GM13976 (cell line): ENCODE measurements around the gene SPRR1B.
A peak's percentile ranks its signal among the peaks of the same experiment; 100 is the strongest.
"Not testable (repeated sequence)": the region's sequence is repeated elsewhere in the genome, so short reads cannot be mapped to it uniquely, and the experiment has no call there.

Experiments used
- DNase-seq: peaks from one replicate; pipeline ENCODE4 v3.0.0; 2012; ENCODE audit warnings: low spot score
- CTCF ChIP-seq: IDR thresholded peaks from 2 replicates; pipeline ENCODE4 v1.5.1; 2012; ENCODE audit warnings: borderline replicate concordance, mild to moderate bottlenecking; ENCODE audit not compliant: insufficient read depth; ENCODE audit errors: extremely low read depth, missing control alignments, control extremely low read depth
- in situ Hi-C: fragments of 300-500 bp; cut with MboI; formaldehyde crosslinking; loops from one replicate; pipeline ENCODE4 v1.12.0; 2022; ENCODE audit warnings: low sequenced_read_pairs, mixed read lengths, inconsistent platforms; ENCODE audit not compliant: unreplicated experiment

The SPRR1B gene

GRCh38 chr1:153032073-153032472 lies 1.1 kb downstream of the SPRR1B start:
- in situ Hi-C loops: no loop called here
- peak; percentile 13 for DNase-seq
- TF ChIP-seq CTCF: no peak

- in situ Hi-C loops: no loop called here
- TF ChIP-seq CTCF: no peak
- DNase-seq: peak; percentile 21
These were observed 1.8 kb downstream of the SPRR1B start for GRCh38 chr1:153032677-153033308.

GRCh38 chr1:153035211-153035610 lies 4.2 kb downstream of the SPRR1B start:
- TF ChIP-seq CTCF: no peak
- in situ Hi-C loops: no loop called here
- no peak for DNase-seq

- no peak for DNase-seq
- TF ChIP-seq CTCF: no peak
- in situ Hi-C loops: no loop called here
These were observed 10.1 kb downstream of the SPRR1B start, which contains the start of gene SPRR2D for GRCh38 chr1:153040950-153041631. SPRR2D (minus strand) TSS chr1:153041120; CDS start chr1:153040346, 774 bp downstream.

- no peak for DNase-seq
- in situ Hi-C loops: no loop called here
- TF ChIP-seq CTCF: no peak
These were observed 18.2 kb downstream of the SPRR1B start for GRCh38 chr1:153049211-153049610.

GRCh38 chr1:153056111-153056510 lies 25.1 kb downstream of the SPRR1B start:
- in situ Hi-C loops, DNase-seq: not testable (repeated sequence)

- no peak for DNase-seq
- in situ Hi-C loops: no loop called here
- TF ChIP-seq CTCF: no peak
These were observed 26.4 kb downstream of the SPRR1B start, which contains the start of gene SPRR2A for GRCh38 chr1:153057375-153057774. SPRR2A (minus strand) TSS chr1:153057512; CDS start chr1:153056735, 777 bp downstream.
